ENCODE results near the gene DNAJC1. TPM values are rescaled to one million over a fixed set of nuclear protein-coding genes. Genes with fewer than 3 reads are reported as not detected.

DNAJC1 gene
- 10 to 100 TPM; 27.4 to 59.5 (median 37.6) TPM for total RNA-seq

- Histone ChIP-seq H3K27ac (peak within 1 kb of the TSS; percentile 83 to 98), H3K4me1 (no peaks in the 10 kb centered on the region), H3K36me3 (no peaks in the 10 kb centered on the region), H3K9me3 (no peaks in the 10 kb centered on the region), H3K4me3 (peak within 1 kb of the TSS; percentile 60 to 95), H3K27me3 (no peaks in the 10 kb centered on the region)
- TF ChIP-seq POLR2A (IDR thresholded peaks at IDR 0.05) = peak; percentile 90 to 94
- TF ChIP-seq, protein P1, sequence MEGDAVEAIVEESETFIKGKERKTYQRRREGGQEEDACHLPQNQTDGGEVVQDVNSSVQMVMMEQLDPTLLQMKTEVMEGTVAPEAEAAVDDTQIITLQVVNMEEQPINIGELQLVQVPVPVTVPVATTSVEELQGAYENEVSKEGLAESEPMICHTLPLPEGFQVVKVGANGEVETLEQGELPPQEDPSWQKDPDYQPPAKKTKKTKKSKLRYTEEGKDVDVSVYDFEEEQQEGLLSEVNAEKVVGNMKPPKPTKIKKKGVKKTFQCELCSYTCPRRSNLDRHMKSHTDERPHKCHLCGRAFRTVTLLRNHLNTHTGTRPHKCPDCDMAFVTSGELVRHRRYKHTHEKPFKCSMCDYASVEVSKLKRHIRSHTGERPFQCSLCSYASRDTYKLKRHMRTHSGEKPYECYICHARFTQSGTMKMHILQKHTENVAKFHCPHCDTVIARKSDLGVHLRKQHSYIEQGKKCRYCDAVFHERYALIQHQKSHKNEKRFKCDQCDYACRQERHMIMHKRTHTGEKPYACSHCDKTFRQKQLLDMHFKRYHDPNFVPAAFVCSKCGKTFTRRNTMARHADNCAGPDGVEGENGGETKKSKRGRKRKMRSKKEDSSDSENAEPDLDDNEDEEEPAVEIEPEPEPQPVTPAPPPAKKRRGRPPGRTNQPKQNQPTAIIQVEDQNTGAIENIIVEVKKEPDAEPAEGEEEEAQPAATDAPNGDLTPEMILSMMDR (IDR thresholded peaks at IDR 0.05) = peak in 2 of 4 experiments; percentile 14 to 29
- DNase-seq = peak; percentile 97 to 98
- intact Hi-C loops (cut with DNase I; ENCODE audit: low total_unique reads) = no loop called here
Observed at GRCh38 chr10:22003177-22003963, at the start of gene DNAJC1. Gene DNAJC1 (minus strand): TSS chr10:22003730. CDS start chr10:22003434, 296 bp downstream.

DNA sequence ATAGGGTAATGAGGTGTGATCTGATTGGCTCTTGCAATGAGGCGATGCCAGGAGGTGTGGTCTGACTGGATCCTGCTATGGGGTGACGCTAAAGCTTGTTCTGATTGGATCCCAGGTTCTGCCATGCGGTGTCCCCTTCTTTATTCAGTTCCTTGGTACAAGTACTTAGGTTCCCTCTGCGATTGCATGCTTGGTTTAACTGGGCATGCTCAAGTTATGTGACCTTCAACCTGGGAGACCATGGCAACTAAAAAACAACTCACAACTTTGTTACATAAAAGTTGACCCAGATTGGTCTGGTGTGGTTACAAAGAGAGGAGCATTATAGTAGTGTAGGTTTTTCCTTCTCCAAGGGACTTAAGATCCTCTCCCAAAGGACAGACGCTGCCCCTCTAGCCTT is 49.5 kb upstream of the DNAJC1 start:
- Histone ChIP-seq H3K36me3 (no peaks in the 10 kb centered on the region), H3K27ac (no peak overlapping the region), H3K9me3 (no peaks in the 10 kb centered on the region), H3K4me3 (no peak overlapping the region), H3K27me3 (no peaks in the 10 kb centered on the region), H3K4me1 (no peaks in the 10 kb centered on the region)
- intact Hi-C loops (cut with DNase I; ENCODE audit: low total_unique reads) = no loop called here
- TF ChIP-seq POLR2A (IDR thresholded peaks at IDR 0.05) = no peak
- TF ChIP-seq, protein P1 (IDR thresholded peaks at IDR 0.05) = no peak
- no peak for DNase-seq

- H3K4me1 ChIP-seq = no peaks in the 10 kb centered on the region
- H3K27ac ChIP-seq = no peak overlapping the region
- H3K9me3 ChIP-seq = no peaks in the 10 kb centered on the region
- no peaks in the 10 kb centered on the region for H3K36me3 ChIP-seq
- DNase-seq = no peak
- no peak overlapping the region for H3K4me3 ChIP-seq
- no peaks in the 10 kb centered on the region for H3K27me3 ChIP-seq
- TF ChIP-seq POLR2A (IDR thresholded peaks at IDR 0.05) = no peak
- TF ChIP-seq, protein P1 (IDR thresholded peaks at IDR 0.05) = no peak
- intact Hi-C loops (cut with DNase I; ENCODE audit: low total_unique reads) = no loop called here
Observed at GRCh38 chr10:22049635-22050034, 46.1 kb upstream of the DNAJC1 start.

GRCh38 chr10:22047812-22048211 is 44.3 kb upstream of the DNAJC1 start:
- intact Hi-C loops (cut with DNase I; ENCODE audit: low total_unique reads) = no loop called here
- H3K36me3 ChIP-seq = no peaks in the 10 kb centered on the region
- no peaks in the 10 kb centered on the region for H3K4me1 ChIP-seq
- no peaks in the 10 kb centered on the region for H3K27me3 ChIP-seq
- H3K4me3 ChIP-seq = no peak overlapping the region
- H3K9me3 ChIP-seq = no peaks in the 10 kb centered on the region
- DNase-seq = no peak
- no peak for TF ChIP-seq POLR2A (IDR thresholded peaks at IDR 0.05)
- TF ChIP-seq, protein P1 (IDR thresholded peaks at IDR 0.05) = no peak
- no peak overlapping the region for H3K27ac ChIP-seq

DNA sequence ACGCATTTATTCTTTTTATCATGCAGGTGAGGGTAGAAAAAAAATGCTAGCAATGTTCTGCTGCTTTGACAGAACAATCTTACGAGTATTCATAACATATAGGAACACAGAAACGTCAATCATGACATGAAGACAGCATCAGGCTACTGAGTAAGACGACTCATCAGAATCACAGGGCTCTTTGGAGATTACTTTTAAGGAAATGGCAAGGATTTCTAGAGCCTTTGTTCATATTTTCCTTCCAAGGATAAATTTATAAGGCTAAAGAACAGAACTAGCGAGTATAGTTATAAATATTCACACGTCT is 39.8 kb upstream of the DNAJC1 start:
- no peaks in the 10 kb centered on the region for H3K27me3 ChIP-seq
- no peaks in the 10 kb centered on the region for H3K4me1 ChIP-seq
- no peaks in the 10 kb centered on the region for H3K9me3 ChIP-seq
- intact Hi-C loops (cut with DNase I; ENCODE audit: low total_unique reads) = no loop called here
- DNase-seq = no peak
- H3K36me3 ChIP-seq = no peaks in the 10 kb centered on the region
- no peak overlapping the region for H3K27ac ChIP-seq
- no peak overlapping the region for H3K4me3 ChIP-seq
- TF ChIP-seq, protein P1 (IDR thresholded peaks at IDR 0.05) = no peak
- TF ChIP-seq POLR2A (IDR thresholded peaks at IDR 0.05) = no peak
